ENCODE measurements around the gene LRRN2.

- TF ChIP-seq CTCF (IDR thresholded peaks at IDR 0.05) (no peak), EP300 (IDR thresholded peaks at IDR 0.05; ENCODE audit: low read depth) (no peak), POLR2AphosphoS5 (IDR thresholded peaks at IDR 0.05) (no peak)
These were observed 107.6 kb downstream of the LRRN2 start for GRCh38 chr1:204577794-204578478.
